Stimulated activated CD8-positive, alpha-beta memory T cell treated with anti-CD3 and anti-CD28 coated beads, Interleukin-15, amount 100 ng/mL, for 4 hours (primary cell): ENCODE data around the gene DOCK3.
"Not testable (repeated sequence)": the region's sequence is repeated elsewhere in the genome, so short reads cannot be mapped to it uniquely, and the experiment has no call there.

Source experiments
- DNase-seq, 2 donors: peaks; one replicate each; pipeline ENCODE4 v3.0.0-alpha.2; 2020; ENCODE audit warnings: low read depth in 2 of 2

DOCK3 gene

GRCh38 chr3:50883755-50884154 is 209.0 kb downstream of the DOCK3 start:
- DNase-seq, result no peak

GRCh38 chr3:50885070-50885850 is 210.5 kb downstream of the DOCK3 start:
- no peak for DNase-seq

DNA sequence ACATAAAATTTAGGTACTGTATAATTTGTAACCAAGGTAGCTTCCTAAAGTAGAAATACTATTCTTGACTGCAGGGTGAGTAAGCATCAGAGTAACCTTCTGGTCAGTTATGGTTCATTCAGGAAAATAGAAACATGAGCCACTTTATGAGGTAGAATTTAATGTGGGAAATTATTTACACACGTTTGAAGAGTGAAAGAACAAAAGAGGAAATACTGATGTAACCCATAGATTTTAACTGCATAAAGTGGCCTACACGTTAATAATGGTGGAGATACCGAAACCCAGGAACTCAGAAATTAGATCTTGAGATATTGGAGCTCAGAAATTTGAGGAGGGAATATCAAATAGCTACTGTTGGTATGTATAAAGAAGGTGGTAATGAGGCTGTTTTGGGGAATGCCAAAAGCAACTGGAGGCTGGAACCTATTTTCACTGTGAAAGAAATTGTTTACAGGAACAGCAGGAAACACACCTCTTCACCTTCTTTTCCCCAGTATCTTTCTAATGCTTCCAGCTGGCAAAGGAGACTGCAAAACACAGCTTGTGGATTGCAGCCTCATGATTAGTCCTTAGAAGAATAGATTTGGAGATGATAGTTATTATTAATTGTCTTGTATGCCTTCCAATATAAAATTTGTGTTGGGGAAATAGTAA is 216.1 kb downstream of the DOCK3 start:
- no peak for DNase-seq

- DNase-seq, result not testable (repeated sequence)
Measured at GRCh38 chr3:50901097-50901496, 226.4 kb downstream of the DOCK3 start.

- no peak for DNase-seq
Measured at GRCh38 chr3:50912746-50913145, 238.0 kb downstream of the DOCK3 start.

- no peak for DNase-seq
Measured at GRCh38 chr3:50913260-50913659, 238.5 kb downstream of the DOCK3 start.

DNA sequence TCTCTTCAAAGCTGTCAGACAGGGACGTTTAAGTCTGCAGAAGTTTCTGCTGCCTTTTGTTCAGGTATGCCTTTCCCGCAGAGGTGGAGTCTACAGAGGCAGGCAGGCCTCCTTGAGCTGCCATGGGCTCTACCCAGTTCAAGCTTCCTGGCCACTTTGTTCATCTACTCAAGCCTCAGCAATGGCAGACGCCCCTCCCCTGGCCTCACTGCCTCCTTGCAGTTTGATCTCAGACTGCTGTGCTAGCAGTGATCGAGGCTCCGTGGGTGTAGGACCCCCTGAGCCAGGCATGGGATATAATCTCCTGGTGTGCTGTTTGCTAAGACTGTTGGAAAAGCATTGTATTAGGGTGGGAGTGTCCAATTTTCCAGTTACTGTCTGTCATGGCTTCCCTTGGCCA is 247.3 kb downstream of the DOCK3 start:
- not testable (repeated sequence) for DNase-seq

DNA sequence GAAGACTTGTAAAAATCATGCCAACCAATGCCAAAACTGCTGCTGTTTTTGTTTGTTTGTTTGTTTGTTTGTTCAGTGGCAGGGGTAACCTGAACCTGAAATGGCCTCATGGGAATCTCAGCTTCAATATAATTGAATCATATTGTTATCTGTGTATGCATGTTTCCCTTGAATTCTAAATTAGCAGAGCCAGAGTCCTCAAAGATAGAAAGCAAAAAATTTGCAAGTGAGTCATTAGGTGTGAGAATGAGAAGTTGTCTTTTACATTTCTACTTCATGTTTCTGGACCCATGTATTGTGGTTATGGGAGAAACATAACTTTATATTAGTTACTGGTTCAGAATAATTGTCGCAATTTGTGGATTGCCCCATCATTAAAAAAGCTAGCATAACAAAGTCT is 249.2 kb downstream of the DOCK3 start:
- DNase-seq, result no peak

- DNase-seq, result no peak
Measured at GRCh38 chr3:50924638-50925037, 249.9 kb downstream of the DOCK3 start.

DNA sequence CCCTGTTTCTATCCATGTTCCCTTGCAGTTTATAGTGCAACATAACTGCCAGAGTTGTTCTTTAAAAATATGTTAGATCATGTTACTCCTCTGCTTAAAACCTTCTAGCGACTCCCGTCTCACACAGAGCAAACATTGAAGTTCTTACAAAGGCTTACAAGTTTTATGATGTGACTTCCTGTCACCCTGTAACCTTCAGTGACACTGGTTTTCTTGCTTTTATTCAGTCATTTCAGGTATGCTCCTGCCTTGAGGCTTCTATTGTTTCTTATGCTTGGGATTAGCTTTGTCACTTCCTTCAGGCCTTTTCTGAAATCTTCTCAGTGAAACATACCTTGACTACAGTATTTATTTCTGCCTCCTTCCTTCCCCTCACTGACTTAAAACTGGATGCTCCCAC is 252.1 kb downstream of the DOCK3 start:
- no peak for DNase-seq

DNA sequence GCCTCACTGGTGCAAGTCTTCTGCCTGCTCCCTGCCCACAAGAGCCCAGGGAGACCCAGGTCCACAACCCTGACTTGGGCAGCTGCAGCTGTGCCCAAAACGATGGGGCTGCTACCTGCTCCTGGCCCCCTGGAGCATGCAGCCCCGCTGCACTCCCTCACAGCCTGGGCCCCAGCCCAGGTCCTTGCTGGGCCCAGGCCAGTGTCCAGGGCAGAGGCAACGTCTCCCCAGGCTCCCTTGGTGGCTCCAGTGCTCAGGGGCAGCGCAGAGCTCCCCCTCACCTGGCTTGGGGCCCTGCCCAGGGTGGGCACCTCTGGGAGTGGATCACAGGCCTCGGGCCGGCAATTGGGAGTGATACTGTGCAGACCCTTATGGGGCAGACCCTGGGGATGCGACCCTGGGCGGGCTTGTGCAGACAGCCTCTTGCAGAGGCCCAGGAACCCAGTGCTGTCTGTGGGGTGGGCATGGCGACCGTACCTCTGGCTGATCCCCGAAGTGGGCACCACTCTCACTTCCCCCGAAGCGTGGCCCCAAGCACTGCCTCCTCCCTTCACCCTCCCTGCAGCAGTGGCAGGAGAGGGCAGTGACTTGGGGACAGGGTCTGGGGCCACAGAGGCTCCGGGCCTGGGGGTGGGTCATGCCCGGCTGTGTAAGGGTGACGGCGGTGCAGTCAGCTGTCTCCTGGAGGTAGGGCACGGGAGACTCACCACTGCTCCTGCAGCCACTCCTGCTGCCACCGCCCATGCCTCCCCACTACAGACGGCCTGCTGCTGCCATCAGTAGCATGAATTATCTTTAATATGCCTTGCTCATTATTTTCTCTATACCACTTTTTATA is 255.9 kb downstream of the DOCK3 start:
- DNase-seq, result no peak

DNA sequence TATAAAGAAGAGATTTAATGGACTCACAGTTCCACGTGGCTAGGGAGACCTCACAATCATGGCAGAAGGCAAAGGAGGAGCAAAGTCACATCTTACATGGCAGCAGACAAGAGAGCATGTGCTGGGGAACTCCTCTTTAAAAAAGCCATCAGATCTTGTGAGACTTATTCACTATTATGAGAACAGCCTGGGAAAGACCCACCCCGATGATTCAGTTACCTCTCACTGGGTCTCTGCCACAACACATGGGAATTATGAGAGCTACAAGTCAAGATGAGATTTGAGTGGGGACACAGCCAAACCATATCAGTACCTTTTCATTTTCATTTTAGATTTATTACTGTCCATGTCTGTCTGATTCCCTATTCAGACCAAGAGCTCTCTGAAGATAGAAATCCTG is 258.2 kb downstream of the DOCK3 start:
- not testable (repeated sequence) for DNase-seq

- no peak for DNase-seq
Measured at GRCh38 chr3:50936389-50936788, 261.7 kb downstream of the DOCK3 start.

DNA sequence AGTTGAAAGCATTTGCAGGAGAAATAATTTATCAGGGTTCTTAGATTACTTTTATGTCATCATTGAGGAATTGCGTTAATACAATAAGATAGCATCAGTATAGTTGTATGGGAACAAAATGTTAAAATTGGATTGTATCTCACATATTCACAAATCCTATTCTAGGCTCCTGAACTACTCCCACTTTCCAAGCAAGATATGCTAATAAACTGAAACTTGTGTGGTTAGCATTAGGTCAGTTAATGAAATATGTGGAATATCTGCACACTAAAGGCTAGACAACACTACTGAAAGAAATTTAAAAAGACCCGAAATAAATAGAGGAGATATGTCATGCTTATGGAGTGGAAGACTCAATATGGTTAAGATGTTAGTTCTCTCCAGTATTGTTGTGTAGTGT is 272.7 kb downstream of the DOCK3 start:
- DNase-seq, result no peak

GRCh38 chr3:50950591-50950990 is 275.9 kb downstream of the DOCK3 start:
- DNase-seq, result no peak

DNA sequence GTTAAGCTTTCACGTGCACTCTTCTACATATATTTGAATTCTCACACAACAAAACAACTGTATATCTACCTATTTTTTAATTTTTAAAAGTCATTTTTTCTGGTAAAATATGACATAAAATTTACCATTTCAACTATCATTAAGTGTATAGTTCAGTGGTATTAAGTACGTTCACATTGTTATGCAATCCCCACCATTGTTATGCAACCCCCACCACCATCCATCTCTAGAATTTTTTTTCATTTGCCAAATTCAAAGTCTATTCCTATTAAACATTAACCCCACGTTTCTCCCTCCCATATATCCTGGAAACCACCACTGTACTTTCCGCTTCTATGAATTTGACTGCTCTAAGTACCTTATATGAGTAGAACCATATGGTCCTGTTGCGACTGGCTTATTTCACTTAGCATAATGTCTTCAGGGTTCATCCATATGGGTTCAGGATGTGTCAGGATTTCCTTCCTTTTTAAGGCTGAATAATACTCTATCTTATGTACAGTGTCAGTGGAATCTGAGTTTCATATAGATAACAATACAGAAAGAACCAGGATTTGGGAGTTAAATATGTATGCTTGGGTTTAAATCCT is 279.2 kb downstream of the DOCK3 start:
- no peak for DNase-seq

DNA sequence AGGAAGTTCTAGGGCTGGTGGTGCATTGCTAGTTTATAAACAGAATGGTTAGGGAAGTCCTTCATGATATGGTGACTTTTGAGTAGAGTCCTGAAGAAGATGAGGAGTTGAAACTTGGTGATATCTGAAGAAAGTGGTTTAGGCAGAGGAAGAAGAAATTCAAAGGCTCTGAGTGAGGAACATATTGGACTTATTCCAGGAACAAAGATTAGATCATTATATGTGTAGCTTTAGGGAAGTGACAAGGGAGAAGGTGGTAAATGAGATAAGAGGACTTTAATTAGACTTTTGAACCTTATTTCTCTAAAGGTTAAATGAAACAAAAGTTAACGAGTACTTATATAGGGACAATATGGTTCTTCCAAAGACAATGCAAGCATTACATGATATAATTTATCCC is 286.7 kb downstream of the DOCK3 start:
- no peak for DNase-seq

- peak in 1 of 2 donors; percentile 21 for DNase-seq
Measured at GRCh38 chr3:50971487-50971924, 296.8 kb downstream of the DOCK3 start.

- no peak for DNase-seq
Measured at GRCh38 chr3:50972029-50972428, 297.3 kb downstream of the DOCK3 start.

GRCh38 chr3:50978586-50978985 is 303.9 kb downstream of the DOCK3 start:
- not testable (repeated sequence) for DNase-seq

- no peak for DNase-seq
Measured at GRCh38 chr3:50978991-50979667, 304.4 kb downstream of the DOCK3 start.
